ENCODE measurements around the gene GARRE1.

The GARRE1 gene

GRCh38 chr19:34259367-34260095 is 5.2 kb downstream of the GARRE1 start:
- Histone ChIP-seq H3K36me3 (replicated peaks) (no peaks in the 10 kb centered on the region), H3K9me3 (no peaks in the 10 kb centered on the region), H3K4me1 (peaks cover 8% of the 10 kb centered on the region), H3K27me3 (ENCODE audit: low read depth) (no peaks in the 10 kb centered on the region), H3K4me3 (no peak overlapping the region)
- in situ Hi-C loops (cut with MboI; ENCODE audit: low sequenced_read_pairs): no loop called here
- DNase-seq (ENCODE audit: low spot score in 2 of 2): no peak

- in situ Hi-C loops (cut with MboI; ENCODE audit: low sequenced_read_pairs): no loop called here
- Histone ChIP-seq H3K4me3 (no peak overlapping the region), H3K4me1 (peaks cover 4% of the 10 kb centered on the region), H3K27me3 (ENCODE audit: low read depth) (no peaks in the 10 kb centered on the region), H3K9me3 (no peaks in the 10 kb centered on the region), H3K36me3 (replicated peaks) (no peaks in the 10 kb centered on the region)
- no peak for DNase-seq (ENCODE audit: low spot score in 2 of 2)
Measured at GRCh38 chr19:34260771-34261173, 6.4 kb downstream of the GARRE1 start.

GRCh38 chr19:34261334-34262109 is 7.2 kb downstream of the GARRE1 start:
- Histone ChIP-seq H3K4me3 (no peak overlapping the region), H3K4me1 (peaks cover 4% of the 10 kb centered on the region), H3K9me3 (no peaks in the 10 kb centered on the region), H3K36me3 (replicated peaks) (no peaks in the 10 kb centered on the region), H3K27me3 (ENCODE audit: low read depth) (no peaks in the 10 kb centered on the region)
- in situ Hi-C loops (cut with MboI; ENCODE audit: low sequenced_read_pairs): no loop called here
- DNase-seq (ENCODE audit: low spot score in 2 of 2): no peak

GRCh38 chr19:34263745-34264237 is 9.4 kb downstream of the GARRE1 start:
- Histone ChIP-seq H3K4me3 (no peak overlapping the region), H3K4me1 (peaks cover 4% of the 10 kb centered on the region), H3K9me3 (no peaks in the 10 kb centered on the region), H3K27me3 (ENCODE audit: low read depth) (no peaks in the 10 kb centered on the region), H3K36me3 (replicated peaks) (no peaks in the 10 kb centered on the region)
- DNase-seq (ENCODE audit: low spot score in 2 of 2): no peak
- in situ Hi-C loops (cut with MboI; ENCODE audit: low sequenced_read_pairs): no loop called here

GRCh38 chr19:34265221-34265650 is 10.9 kb downstream of the GARRE1 start:
- H3K36me3 ChIP-seq (replicated peaks): no peaks in the 10 kb centered on the region
- H3K27me3 ChIP-seq (ENCODE audit: low read depth): no peaks in the 10 kb centered on the region
- H3K4me3 ChIP-seq: no peak overlapping the region
- no peaks in the 10 kb centered on the region for H3K9me3 ChIP-seq
- DNase-seq (ENCODE audit: low spot score in 2 of 2): no peak
- peaks cover 18% of the 10 kb centered on the region for H3K4me1 ChIP-seq
- in situ Hi-C loops (cut with MboI; ENCODE audit: low sequenced_read_pairs): no loop called here

- no peaks in the 10 kb centered on the region for H3K27me3 ChIP-seq (ENCODE audit: low read depth)
- DNase-seq (ENCODE audit: low spot score in 2 of 2): no peak
- H3K4me1 ChIP-seq: peaks cover 19% of the 10 kb centered on the region
- no peaks in the 10 kb centered on the region for H3K9me3 ChIP-seq
- H3K36me3 ChIP-seq (replicated peaks): no peaks in the 10 kb centered on the region
- no peak overlapping the region for H3K4me3 ChIP-seq
- in situ Hi-C loops (cut with MboI; ENCODE audit: low sequenced_read_pairs): no loop called here
Measured at GRCh38 chr19:34269081-34269480, 14.7 kb downstream of the GARRE1 start.

- H3K4me1 ChIP-seq: peaks cover 22% of the 10 kb centered on the region
- no peaks in the 10 kb centered on the region for H3K9me3 ChIP-seq
- no peaks in the 10 kb centered on the region for H3K27me3 ChIP-seq (ENCODE audit: low read depth)
- H3K36me3 ChIP-seq (replicated peaks): no peaks in the 10 kb centered on the region
- no peak for DNase-seq (ENCODE audit: low spot score in 2 of 2)
- H3K4me3 ChIP-seq: no peak overlapping the region
- in situ Hi-C loops (cut with MboI; ENCODE audit: low sequenced_read_pairs): no loop called here
Measured at GRCh38 chr19:34269489-34269888, 15.1 kb downstream of the GARRE1 start.

GRCh38 chr19:34269968-34270621 is 15.7 kb downstream of the GARRE1 start:
- H3K27me3 ChIP-seq (ENCODE audit: low read depth): no peaks in the 10 kb centered on the region
- H3K4me1 ChIP-seq: peaks cover 25% of the 10 kb centered on the region
- H3K36me3 ChIP-seq (replicated peaks): no peaks in the 10 kb centered on the region
- H3K4me3 ChIP-seq: no peak overlapping the region
- no peaks in the 10 kb centered on the region for H3K9me3 ChIP-seq
- DNase-seq (ENCODE audit: low spot score in 2 of 2): peak in 1 of 2 experiments; percentile 36
- in situ Hi-C loops (cut with MboI; ENCODE audit: low sequenced_read_pairs): no loop called here

GRCh38 chr19:34273121-34273520 is 18.8 kb downstream of the GARRE1 start:
- DNase-seq (ENCODE audit: low spot score in 2 of 2): no peak
- Histone ChIP-seq H3K27me3 (ENCODE audit: low read depth) (no peaks in the 10 kb centered on the region), H3K9me3 (no peaks in the 10 kb centered on the region), H3K4me1 (peaks cover 29% of the 10 kb centered on the region), H3K36me3 (replicated peaks) (no peaks in the 10 kb centered on the region), H3K4me3 (no peak overlapping the region)
- in situ Hi-C loops (cut with MboI; ENCODE audit: low sequenced_read_pairs): no loop called here

- Histone ChIP-seq H3K4me1 (peaks cover 24% of the 10 kb centered on the region), H3K9me3 (no peaks in the 10 kb centered on the region), H3K4me3 (no peak overlapping the region; the same call in 1 of the 2 replicates), H3K27me3 (ENCODE audit: low read depth) (no peaks in the 10 kb centered on the region), H3K36me3 (replicated peaks) (no peaks in the 10 kb centered on the region)
- DNase-seq (ENCODE audit: low spot score in 2 of 2): no peak
- in situ Hi-C loops (cut with MboI; ENCODE audit: low sequenced_read_pairs): no loop called here
Measured at GRCh38 chr19:34274284-34274826, 20.0 kb downstream of the GARRE1 start.

GRCh38 chr19:34274827-34275625 is 20.7 kb downstream of the GARRE1 start:
- H3K4me3 ChIP-seq: no peak overlapping the region; the same call in 1 of the 2 replicates
- H3K36me3 ChIP-seq (replicated peaks): no peaks in the 10 kb centered on the region
- DNase-seq (ENCODE audit: low spot score in 2 of 2): peak in 1 of 2 experiments; percentile 89
- H3K9me3 ChIP-seq: no peaks in the 10 kb centered on the region
- in situ Hi-C loops (cut with MboI; ENCODE audit: low sequenced_read_pairs): no loop called here
- H3K27me3 ChIP-seq (ENCODE audit: low read depth): no peaks in the 10 kb centered on the region
- H3K4me1 ChIP-seq: peaks cover 17% of the 10 kb centered on the region

- Histone ChIP-seq H3K4me3 (no peak overlapping the region), H3K9me3 (no peaks in the 10 kb centered on the region), H3K27me3 (ENCODE audit: low read depth) (no peaks in the 10 kb centered on the region), H3K36me3 (replicated peaks) (no peaks in the 10 kb centered on the region), H3K4me1 (peaks cover 11% of the 10 kb centered on the region)
- DNase-seq (ENCODE audit: low spot score in 2 of 2): no peak
- in situ Hi-C loops (cut with MboI; ENCODE audit: low sequenced_read_pairs): no loop called here
Measured at GRCh38 chr19:34275705-34276104, 21.4 kb downstream of the GARRE1 start.

- in situ Hi-C loops (cut with MboI; ENCODE audit: low sequenced_read_pairs): no loop called here
Measured at GRCh38 chr19:34276614-34277013, 22.3 kb downstream of the GARRE1 start.

More at GRCh38 chr19:34276614-34277013, 22.3 kb downstream of the GARRE1 start:
- Histone ChIP-seq H3K9me3 (no peaks in the 10 kb centered on the region), H3K4me3 (no peak overlapping the region), H3K4me1 (peaks cover 10% of the 10 kb centered on the region), H3K27me3 (ENCODE audit: low read depth) (no peaks in the 10 kb centered on the region), H3K36me3 (replicated peaks) (no peaks in the 10 kb centered on the region)
- DNase-seq (ENCODE audit: low spot score in 2 of 2): no peak
